ENCODE measurements around the gene STX3.

STX3 gene

GRCh38 chr11:59769828-59770227, 14.7 kb downstream of the STX3 start:
- Histone ChIP-seq H3K27me3 (ENCODE audit: low read depth, low read length) (no peaks in the 10 kb centered on the region), H3K9me3 (ENCODE audit: insufficient read depth, low read length) (no peaks in the 10 kb centered on the region), H3K4me1 (ENCODE audit: low read length) (peaks cover 22% of the 10 kb centered on the region), H3K9ac (ENCODE audit: low read length) (no peak overlapping the region), H4K20me1 (ENCODE audit: insufficient read depth, low read length) (peaks cover 4% of the 10 kb centered on the region; the same call in 1 of the 2 replicates), H3K4me3 (ENCODE audit: low read length) (no peak overlapping the region), H3K36me3 (replicated peaks; ENCODE audit: low read depth, low read length) (no peaks in the 10 kb centered on the region), H2AFZ (ENCODE audit: low read depth, low read length) (no peak overlapping the region), H3K79me2 (ENCODE audit: low read length) (no peaks in the 10 kb centered on the region), H3K27ac (ENCODE audit: low read length) (no peak overlapping the region), H3K4me2 (ENCODE audit: low read length) (no peak overlapping the region)
- TF ChIP-seq EZH2phosphoT487 (IDR thresholded peaks at IDR 0.05; ENCODE audit: low read depth) (no peak), CTCF (IDR thresholded peaks at IDR 0.05; ENCODE audit: low read depth, low read length) (no peak)

- Histone ChIP-seq H3K27me3 (ENCODE audit: low read depth, low read length) (no peaks in the 10 kb centered on the region), H3K79me2 (ENCODE audit: low read length) (no peaks in the 10 kb centered on the region), H3K9ac (ENCODE audit: low read length) (no peak overlapping the region), H3K4me3 (ENCODE audit: low read length) (no peak overlapping the region), H4K20me1 (ENCODE audit: insufficient read depth, low read length) (peaks cover 4% of the 10 kb centered on the region; the same call in 1 of the 2 replicates), H3K4me1 (ENCODE audit: low read length) (peaks cover 18% of the 10 kb centered on the region), H3K36me3 (replicated peaks; ENCODE audit: low read depth, low read length) (no peaks in the 10 kb centered on the region), H3K4me2 (ENCODE audit: low read length) (no peak overlapping the region), H3K9me3 (ENCODE audit: insufficient read depth, low read length) (no peaks in the 10 kb centered on the region), H2AFZ (ENCODE audit: low read depth, low read length) (no peak overlapping the region), H3K27ac (ENCODE audit: low read length) (no peak overlapping the region)
- TF ChIP-seq CTCF (IDR thresholded peaks at IDR 0.05; ENCODE audit: low read depth, low read length): no peak
- TF ChIP-seq EZH2phosphoT487 (IDR thresholded peaks at IDR 0.05; ENCODE audit: low read depth): no peak
Observed at GRCh38 chr11:59770319-59770718, 15.1 kb downstream of the STX3 start.

GRCh38 chr11:59770869-59771268, 15.7 kb downstream of the STX3 start:
- Histone ChIP-seq H3K9me3 (ENCODE audit: insufficient read depth, low read length) (no peaks in the 10 kb centered on the region), H3K4me2 (ENCODE audit: low read length) (no peak overlapping the region), H3K4me3 (ENCODE audit: low read length) (no peak overlapping the region), H3K9ac (ENCODE audit: low read length) (no peak overlapping the region), H3K4me1 (ENCODE audit: low read length) (peaks cover 17% of the 10 kb centered on the region), H2AFZ (ENCODE audit: low read depth, low read length) (no peak overlapping the region), H4K20me1 (ENCODE audit: insufficient read depth, low read length) (peaks cover 4% of the 10 kb centered on the region; the same call in 1 of the 2 replicates), H3K36me3 (replicated peaks; ENCODE audit: low read depth, low read length) (no peaks in the 10 kb centered on the region), H3K27ac (ENCODE audit: low read length) (no peak overlapping the region), H3K79me2 (ENCODE audit: low read length) (no peaks in the 10 kb centered on the region), H3K27me3 (ENCODE audit: low read depth, low read length) (no peaks in the 10 kb centered on the region)
- no peak for TF ChIP-seq CTCF (IDR thresholded peaks at IDR 0.05; ENCODE audit: low read depth, low read length)
- no peak for TF ChIP-seq EZH2phosphoT487 (IDR thresholded peaks at IDR 0.05; ENCODE audit: low read depth)

GRCh38 chr11:59771605-59772004, 16.4 kb downstream of the STX3 start:
- Histone ChIP-seq H3K27me3 (ENCODE audit: low read depth, low read length) (no peaks in the 10 kb centered on the region), H3K9me3 (ENCODE audit: insufficient read depth, low read length) (no peaks in the 10 kb centered on the region), H3K4me1 (ENCODE audit: low read length) (peaks cover 17% of the 10 kb centered on the region), H3K4me2 (ENCODE audit: low read length) (peak overlapping the region; percentile 63), H3K36me3 (replicated peaks; ENCODE audit: low read depth, low read length) (no peaks in the 10 kb centered on the region), H2AFZ (ENCODE audit: low read depth, low read length) (peak overlapping the region; percentile 40; the same call in 1 of the 2 replicates), H3K27ac (ENCODE audit: low read length) (peak overlapping the region; percentile 49; the same call in 1 of the 2 replicates), H3K79me2 (ENCODE audit: low read length) (no peaks in the 10 kb centered on the region), H4K20me1 (ENCODE audit: insufficient read depth, low read length) (peaks cover 4% of the 10 kb centered on the region; the same call in 1 of the 2 replicates), H3K4me3 (ENCODE audit: low read length) (0 out of 2 replicates have a peak overlapping the region, but pooled peaks have one; percentile 23), H3K9ac (ENCODE audit: low read length) (no peak overlapping the region; the same call in 1 of the 2 replicates)
- no peak for TF ChIP-seq CTCF (IDR thresholded peaks at IDR 0.05; ENCODE audit: low read depth, low read length)
- no peak for TF ChIP-seq EZH2phosphoT487 (IDR thresholded peaks at IDR 0.05; ENCODE audit: low read depth)

All from OCI-LY3 (cell line).